ENCODE data around the gene EIF4A2. TPM values are rescaled to one million over a fixed set of nuclear protein-coding genes. Genes with fewer than 3 reads are reported as not detected.
"Not testable (repeated sequence)": the region's sequence is repeated elsewhere in the genome, so short reads cannot be mapped to it uniquely, and the experiment has no call there.

EIF4A2 gene
- total RNA-seq, 1 donor from 2014 or later = 1,423 TPM

GRCh38 chr3:186821429-186822387 is 38.3 kb downstream of the EIF4A2 start:
- no peak for DNase-seq

GRCh38 chr3:186822388-186822759 is 39.0 kb downstream of the EIF4A2 start:
- not testable (repeated sequence) for DNase-seq

GRCh38 chr3:186823386-186823785 is 40.0 kb downstream of the EIF4A2 start:
- DNase-seq = no peak

GRCh38 chr3:186824430-186825139 is 41.2 kb downstream of the EIF4A2 start:
- DNase-seq = peak; percentile 25

- DNase-seq = peak; percentile 67
Observed at GRCh38 chr3:186825294-186825821, 42.0 kb downstream of the EIF4A2 start.

- DNase-seq = no peak
Observed at GRCh38 chr3:186825872-186826409, 42.6 kb downstream of the EIF4A2 start.

- no peak for DNase-seq
Observed at GRCh38 chr3:186826410-186826975, 43.1 kb downstream of the EIF4A2 start.

- peak; percentile 69 for DNase-seq
Observed at GRCh38 chr3:186826976-186827857, 43.8 kb downstream of the EIF4A2 start.

- no peak for DNase-seq
Observed at GRCh38 chr3:186828340-186828739, 45.0 kb downstream of the EIF4A2 start.

GRCh38 chr3:186831798-186832197 is 48.4 kb downstream of the EIF4A2 start:
- no peak for DNase-seq

- no peak for DNase-seq
Observed at GRCh38 chr3:186832276-186832675, 48.9 kb downstream of the EIF4A2 start.

Small RNA genes within 50 kb of the gene (small RNA-seq; reads per million reads assigned to genes)
- gene RF00092 (not detected), gene RNU6-1105P (not detected), gene SNORA4 (not detected), gene SNORA63 (not detected), gene SNORA81 (not detected), gene SNORD2 (not detected)

Other genes with a start within 250 kb of the EIF4A2 start
- 1.6 TPM for gene CRYGS, start 239.2 kb upstream of the EIF4A2 start, total RNA-seq
- 37.1 TPM for gene TBCCD1, start 216.2 kb upstream of the EIF4A2 start, total RNA-seq
- 34.9 TPM for gene DNAJB11, start 212.9 kb upstream of the EIF4A2 start, total RNA-seq
- gene AHSG, start 170.5 kb upstream of the EIF4A2 start, total RNA-seq = 0.47 TPM
- gene FETUB, start 143.2 kb upstream of the EIF4A2 start, total RNA-seq = not detected
- gene HRG, start 117.6 kb upstream of the EIF4A2 start, total RNA-seq = not detected
- gene KNG1, start 66.2 kb upstream of the EIF4A2 start, total RNA-seq = not detected
- gene RFC4, start 22.9 kb downstream of the EIF4A2 start, total RNA-seq = 29.8 TPM
- not detected for gene ADIPOQ, start 59.1 kb downstream of the EIF4A2 start, total RNA-seq
- gene ST6GAL1, start 146.9 kb downstream of the EIF4A2 start, total RNA-seq = 39.6 TPM

Data from occipital lobe (tissue), 3 donors.